KMS-11 (cell line): Measurements from ENCODE around the gene CDKL5.
A peak's percentile ranks its signal among the peaks of the same experiment; 100 is the strongest.

Experiments
- H2AFZ ChIP-seq: fragments of 200-600 bp; sonication (generic); 2 replicates; pipeline ENCODE4 v1.6.1; 2016; ENCODE audit warnings: antibody characterized with exemption, mixed run types, low read depth
- H3K27ac ChIP-seq: fragments of 200-600 bp; sonication (generic); 2 replicates; pipeline ENCODE4 v1.6.1; 2016; ENCODE audit warnings: mild to moderate bottlenecking, mixed run types
- H3K27me3 ChIP-seq: fragments of 200-600 bp; sonication (generic); 2 replicates; pipeline ENCODE4 v1.6.1; 2017; ENCODE audit warnings: mild to moderate bottlenecking, low read depth, mixed run types, moderate library complexity; ENCODE audit not compliant: insufficient read depth
- H3K36me3 ChIP-seq: fragments of 200-600 bp; sonication (generic); 2 replicates; pipeline ENCODE4 v1.6.1; 2017; ENCODE audit warnings: mild to moderate bottlenecking, mixed run types; ENCODE audit not compliant: insufficient read depth
- H3K4me1 ChIP-seq: fragments of 200-600 bp; sonication (generic); 2 replicates; pipeline ENCODE4 v1.6.1; 2016; ENCODE audit warnings: mild to moderate bottlenecking, low read depth, mixed run types; ENCODE audit not compliant: poor library complexity, severe bottlenecking
- H3K4me2 ChIP-seq: fragments of 200-600 bp; sonication (generic); 2 replicates; pipeline ENCODE4 v1.7.0; 2016; ENCODE audit warnings: mild to moderate bottlenecking, mixed run types
- H3K4me3 ChIP-seq: fragments of 200-600 bp; sonication (generic); IDR thresholded peaks from 2 replicates; pipeline ENCODE4 v1.6.1; 2017; ENCODE audit warnings: low read depth, low read length, mixed read lengths; ENCODE audit not compliant: insufficient read depth
- H3K79me2 ChIP-seq: fragments of 200-600 bp; sonication (generic); 2 replicates; pipeline ENCODE4 v1.6.1; 2016; ENCODE audit warnings: low read depth, mixed run types; ENCODE audit not compliant: insufficient read depth
- H3K9ac ChIP-seq: fragments of 200-600 bp; sonication (generic); 2 replicates; pipeline ENCODE4 v1.6.1; 2016; ENCODE audit warnings: mild to moderate bottlenecking, mixed run types
- H4K20me1 ChIP-seq: fragments of 200-600 bp; sonication (generic); 2 replicates; pipeline ENCODE4 v1.6.1; 2016; ENCODE audit warnings: mild to moderate bottlenecking, mixed run types; ENCODE audit not compliant: insufficient read depth
- CTCF ChIP-seq: fragments of 200-600 bp; sonication (generic); conservative IDR thresholded peaks from 2 replicates; pipeline ENCODE4 v1.6.1; 2017; ENCODE audit warnings: low read depth, mild to moderate bottlenecking, antibody characterized with exemption, low read length, moderate library complexity, mixed read lengths

CDKL5 gene

GRCh38 chrX:18394477-18394876, 30.9 kb upstream of the CDKL5 start:
- Histone ChIP-seq H4K20me1 (no peaks in the 10 kb centered on the region), H3K79me2 (no peaks in the 10 kb centered on the region), H3K4me2 (no peak overlapping the region), H3K4me1 (no peaks in the 10 kb centered on the region), H3K27ac (no peak overlapping the region), H2AFZ (no peak overlapping the region), H3K36me3 (no peaks in the 10 kb centered on the region), H3K27me3 (no peaks in the 10 kb centered on the region), H3K9ac (no peak overlapping the region), H3K4me3 (no peak overlapping the region)
- no peak for TF ChIP-seq CTCF

GRCh38 chrX:18401848-18402213, 23.6 kb upstream of the CDKL5 start:
- H3K27me3 ChIP-seq = no peaks in the 10 kb centered on the region
- no peak for TF ChIP-seq CTCF

GRCh38 chrX:18406531-18407266, 18.7 kb upstream of the CDKL5 start:
- no peak overlapping the region for H2AFZ ChIP-seq
- H3K36me3 ChIP-seq = no peaks in the 10 kb centered on the region
- no peak for TF ChIP-seq CTCF
- H3K27ac ChIP-seq = no peak overlapping the region
- H3K27me3 ChIP-seq = no peaks in the 10 kb centered on the region
- no peaks in the 10 kb centered on the region for H4K20me1 ChIP-seq
- H3K4me2 ChIP-seq = no peak overlapping the region
- no peak overlapping the region for H3K9ac ChIP-seq
- H3K4me3 ChIP-seq = no peak overlapping the region
- no peaks in the 10 kb centered on the region for H3K79me2 ChIP-seq
- no peaks in the 10 kb centered on the region for H3K4me1 ChIP-seq

More at GRCh38 chrX:18401848-18402213, 23.6 kb upstream of the CDKL5 start:
- Histone ChIP-seq H3K36me3 (no peaks in the 10 kb centered on the region), H3K79me2 (no peaks in the 10 kb centered on the region), H3K9ac (no peak overlapping the region), H4K20me1 (no peaks in the 10 kb centered on the region), H3K4me2 (no peak overlapping the region), H3K4me1 (no peaks in the 10 kb centered on the region), H2AFZ (no peak overlapping the region), H3K27ac (no peak overlapping the region), H3K4me3 (no peak overlapping the region)

GRCh38 chrX:18410038-18410437, 15.4 kb upstream of the CDKL5 start:
- no peak overlapping the region for H3K4me2 ChIP-seq
- 0 out of 2 replicates have a peak, but pooled peaks have one; percentile 20 for TF ChIP-seq CTCF
- no peaks in the 10 kb centered on the region for H3K4me1 ChIP-seq
- H3K36me3 ChIP-seq = no peaks in the 10 kb centered on the region
- no peaks in the 10 kb centered on the region for H4K20me1 ChIP-seq
- no peak overlapping the region for H3K27ac ChIP-seq
- H3K79me2 ChIP-seq = no peaks in the 10 kb centered on the region
- H3K27me3 ChIP-seq = no peaks in the 10 kb centered on the region
- H3K4me3 ChIP-seq = no peak overlapping the region
- H2AFZ ChIP-seq = no peak overlapping the region
- H3K9ac ChIP-seq = no peak overlapping the region
